Psoas muscle (tissue), 8 donors: ENCODE data around the gene C1orf21. TPM values are rescaled to one million over a fixed set of nuclear protein-coding genes. Genes with fewer than 3 reads are reported as not detected.

Experiments used
- ATAC-seq, 4 donors: fragments of 200-7000 bp; cut with Tn5 transposase; one replicate each; pipeline ENCODE4 v1.9.1; 2020; ENCODE audit warnings: moderate library complexity in 3 of 4, mild to moderate bottlenecking in 2 of 4
- DNase-seq, 2 donors: peaks; one replicate each; pipeline ENCODE4 v3.0.0-alpha.2; 2020
- H3K27ac ChIP-seq: fragments of 200-600 bp; one replicate; pipeline ENCODE4 v1.8.0; 2022
- H3K27me3 ChIP-seq, 3 donors: fragments of 200-600 bp in 1 of 3; one replicate each; pipeline versions ENCODE4 v1.6.1 to v1.8.0; 2013 to 2022; ENCODE audit warnings: low read length in 2 of 3, mild to moderate bottlenecking in 2 of 3, moderate library complexity in 1 of 3; ENCODE audit not compliant: insufficient read depth in 3 of 3
- H3K36me3 ChIP-seq, 2 donors: fragments of 200-600 bp in 1 of 2; one replicate each; pipeline versions ENCODE4 v1.6.1 to v1.8.0; 2013 to 2022; ENCODE audit warnings: low read depth in 1 of 2, mild to moderate bottlenecking in 1 of 2, moderate library complexity in 1 of 2; ENCODE audit not compliant: insufficient read depth in 1 of 2
- H3K4me1 ChIP-seq: fragments of 200-600 bp; one replicate; pipeline ENCODE4 v1.8.0; 2022
- H3K4me3 ChIP-seq: fragments of 200-600 bp; one replicate; pipeline ENCODE4 v1.8.0; 2022; ENCODE audit warnings: mild to moderate bottlenecking
- H3K9me3 ChIP-seq: fragments of 200-600 bp; one replicate; pipeline ENCODE4 v1.8.0; 2022
- WGBS, 3 donors: extraction: QIAGEN DNeasy Blood & Tissue Kit; methylation state at CpG; one replicate each; pipeline versions ENCODE4 v1.1.6 to v1.1.7; 2013; 5-methylcytosine and 5-hydroxymethylcytosine counted together
- intact Hi-C, 2 donors: fragments of 100-400 bp; cut with DNase I; formaldehyde crosslinking; loops; one replicate each; pipeline versions ENCODE4 v1.11.0 to v1.14.2; 2022
- polyA plus RNA-seq, 3 donors: library from polyadenylated mRNA; stranded (reverse); fragments of 200-250 nt; gene quantifications; one replicate each; pipeline ENCODE4 v1.2.3, GENCODE V29; 2013
- total RNA-seq, 4 donors: library from RNA; stranded (reverse); fragmentation: NEBNext Ultra II Directional in 2 of 4; extraction: Animal tissue kit (Norgen Biotek cat#: 25700) in 2 of 4; gene quantifications; one replicate each; pipeline versions ENCODE4 v1.2.1 to v1.2.4, GENCODE V29; 2021 to 2023
- TF ChIP-seq, protein P1 (sequence below): fragments of 200-600 bp; IDR thresholded peaks from one replicate; pipeline ENCODE4 v1.8.0; 2022; ENCODE audit warnings: antibody characterized with exemption
- donor health status: healthy with polysubstance abuse.
- donor health status: DM: no; HTN: no; CAD: no; lungs with moderate emphysema.
- donor health status: Bipolar disorder and iron deficiency.
- donor health status: healthy.
- donor health status: DM: yes; HTN: yes; CAD: no.
- donor health status: DM: no; HTN: no; CAD: no.
- donor health status: DM: no; HTN: no; CAD: no.
- donor health status: DM: yes; HTN: yes; CAD: no.

C1orf21 gene
- total and polyA plus RNA-seq, 7 donors, result 55.5 to 216 (median 171) TPM

DNA sequence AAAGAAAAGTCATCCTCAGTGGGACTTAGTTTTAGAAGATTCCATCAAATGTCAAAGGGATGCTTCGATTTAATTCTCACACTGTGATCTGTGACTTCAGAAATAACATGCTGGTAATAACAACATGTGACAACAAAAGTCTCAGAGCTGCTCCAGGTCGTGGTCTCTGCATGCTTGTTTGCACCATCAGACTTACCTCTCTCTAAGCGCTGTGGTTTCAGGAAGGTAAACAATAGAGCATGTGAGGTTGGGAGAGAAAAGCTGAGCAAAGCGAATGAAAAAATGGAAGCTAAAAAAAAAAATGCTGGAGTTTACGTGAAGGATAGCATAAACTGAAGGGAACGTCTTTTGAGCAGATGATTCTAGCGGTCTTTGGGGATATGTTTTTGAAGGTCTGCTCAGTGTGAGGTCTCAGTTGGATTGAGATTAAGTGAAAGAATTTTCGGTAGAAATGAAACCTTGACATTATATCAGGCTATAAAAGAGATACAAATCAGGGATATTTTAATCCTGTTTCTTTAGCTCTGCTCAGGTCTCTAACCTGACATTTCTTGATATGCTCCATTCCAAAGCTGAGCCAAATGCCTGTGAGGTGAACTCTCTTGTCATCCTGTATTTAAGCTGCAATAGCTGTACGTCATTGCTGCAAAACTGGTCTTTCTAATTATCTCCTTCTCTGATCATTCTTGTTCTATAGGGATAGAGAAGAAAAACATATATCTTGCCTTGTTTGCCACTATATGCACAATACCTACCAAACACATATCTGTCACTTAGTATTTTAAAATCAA, 86.5 kb downstream of the C1orf21 start:
- no peak for DNase-seq
- no peak for ATAC-seq
- Histone ChIP-seq H3K9me3 (peaks cover 30% of the 10 kb centered on the region), H3K4me1 (peaks cover 13% of the 10 kb centered on the region), H3K27ac (peak overlapping the region; percentile 63), H3K27me3 (no peaks in the 10 kb centered on the region), H3K4me3 (no peak overlapping the region), H3K36me3 (peaks cover 0 to 19% of the 10 kb centered on the region in 2 donors)
- TF ChIP-seq, protein P1, sequence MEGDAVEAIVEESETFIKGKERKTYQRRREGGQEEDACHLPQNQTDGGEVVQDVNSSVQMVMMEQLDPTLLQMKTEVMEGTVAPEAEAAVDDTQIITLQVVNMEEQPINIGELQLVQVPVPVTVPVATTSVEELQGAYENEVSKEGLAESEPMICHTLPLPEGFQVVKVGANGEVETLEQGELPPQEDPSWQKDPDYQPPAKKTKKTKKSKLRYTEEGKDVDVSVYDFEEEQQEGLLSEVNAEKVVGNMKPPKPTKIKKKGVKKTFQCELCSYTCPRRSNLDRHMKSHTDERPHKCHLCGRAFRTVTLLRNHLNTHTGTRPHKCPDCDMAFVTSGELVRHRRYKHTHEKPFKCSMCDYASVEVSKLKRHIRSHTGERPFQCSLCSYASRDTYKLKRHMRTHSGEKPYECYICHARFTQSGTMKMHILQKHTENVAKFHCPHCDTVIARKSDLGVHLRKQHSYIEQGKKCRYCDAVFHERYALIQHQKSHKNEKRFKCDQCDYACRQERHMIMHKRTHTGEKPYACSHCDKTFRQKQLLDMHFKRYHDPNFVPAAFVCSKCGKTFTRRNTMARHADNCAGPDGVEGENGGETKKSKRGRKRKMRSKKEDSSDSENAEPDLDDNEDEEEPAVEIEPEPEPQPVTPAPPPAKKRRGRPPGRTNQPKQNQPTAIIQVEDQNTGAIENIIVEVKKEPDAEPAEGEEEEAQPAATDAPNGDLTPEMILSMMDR, result no peak
- 83 to 89% (median 83%) methylated on average over 9 of the region's 9 CpGs for WGBS, 3 donors
- intact Hi-C loops, result no loop called here

DNA sequence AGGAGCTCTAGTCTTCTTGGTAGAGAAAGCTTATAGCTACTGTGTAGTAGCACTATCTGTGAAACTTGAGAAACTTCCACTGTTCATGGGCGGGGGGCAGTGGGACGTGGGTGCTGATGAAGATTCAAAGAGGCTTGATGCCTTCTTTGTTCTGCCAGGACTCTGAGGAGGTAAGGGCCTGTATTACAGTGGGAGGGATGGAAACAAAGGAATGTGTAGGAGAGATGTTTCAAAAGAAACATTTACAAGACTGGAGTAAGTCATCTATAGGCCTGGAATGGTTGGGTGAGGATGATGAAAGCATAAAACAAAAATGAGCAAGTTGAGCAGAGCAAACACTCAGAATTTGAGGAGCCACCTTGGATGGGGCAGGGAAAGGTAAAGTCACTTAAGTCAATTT, 89.4 kb downstream of the C1orf21 start:
- Histone ChIP-seq H3K4me3 (no peak overlapping the region), H3K27me3 (no peaks in the 10 kb centered on the region), H3K4me1 (peaks cover 27% of the 10 kb centered on the region), H3K27ac (peak overlapping the region; percentile 0), H3K9me3 (peaks cover 25% of the 10 kb centered on the region), H3K36me3 (peaks cover 0 to 33% of the 10 kb centered on the region in 2 donors)
- WGBS, 3 donors, result 82 to 98% (median 92%) methylated on average over 2 of the region's 2 CpGs
- ATAC-seq (no peak), DNase-seq (no peak)
- intact Hi-C loops, result no loop called here
- TF ChIP-seq, protein P1, result no peak

DNA sequence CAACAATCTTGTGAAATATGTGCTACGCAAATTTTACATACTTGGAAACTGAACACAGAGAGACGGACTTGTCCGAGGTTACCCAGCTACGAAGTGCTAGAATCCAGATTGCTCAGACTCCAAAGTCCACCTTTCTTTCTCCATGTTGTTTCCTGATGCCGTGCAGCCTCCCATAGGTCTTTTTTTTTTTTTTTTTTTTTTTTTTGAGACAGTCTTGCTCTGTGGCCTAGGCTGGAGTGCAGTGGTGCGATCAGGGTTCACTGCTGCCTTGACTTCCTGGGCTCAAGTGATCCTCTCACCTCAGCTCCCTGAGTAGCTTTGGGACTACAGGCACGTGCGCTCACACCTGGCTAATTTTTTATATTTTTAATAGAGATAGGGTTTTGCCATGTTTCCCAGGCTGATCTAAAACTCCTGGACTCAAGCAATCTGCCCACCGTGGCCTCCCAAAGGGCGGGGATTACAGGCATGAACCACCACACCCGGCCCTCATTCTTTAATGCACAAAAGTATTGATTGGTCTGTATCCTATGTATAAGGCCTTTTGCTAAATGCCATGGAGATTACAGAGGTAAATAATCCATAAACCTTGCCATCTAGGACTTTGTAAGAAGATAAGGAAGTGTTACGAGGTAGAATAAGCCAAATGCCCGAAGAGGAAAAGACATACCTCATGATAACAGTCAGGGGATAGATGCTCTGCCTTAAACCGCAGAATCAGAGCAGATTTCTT, 92.8 kb downstream of the C1orf21 start:
- Histone ChIP-seq H3K27ac (peak overlapping the region; percentile 87), H3K9me3 (peaks cover 2% of the 10 kb centered on the region), H3K36me3 (peaks cover 0 to 33% of the 10 kb centered on the region in 2 donors), H3K4me1 (peaks cover 47% of the 10 kb centered on the region), H3K4me3 (no peak overlapping the region), H3K27me3 (no peaks in the 10 kb centered on the region)
- DNase-seq (no peak), ATAC-seq (no peak)
- TF ChIP-seq, protein P1, result no peak
- intact Hi-C loops, result loop anchor here (5.0 to 10.0 kb wide), 2 partner anchors 87 to 185 kb away; no protein-coding TSS in a partner anchor
- WGBS, 3 donors, result 90 to 95% (median 93%) methylated on average over 14 of the region's 14 CpGs

DNA sequence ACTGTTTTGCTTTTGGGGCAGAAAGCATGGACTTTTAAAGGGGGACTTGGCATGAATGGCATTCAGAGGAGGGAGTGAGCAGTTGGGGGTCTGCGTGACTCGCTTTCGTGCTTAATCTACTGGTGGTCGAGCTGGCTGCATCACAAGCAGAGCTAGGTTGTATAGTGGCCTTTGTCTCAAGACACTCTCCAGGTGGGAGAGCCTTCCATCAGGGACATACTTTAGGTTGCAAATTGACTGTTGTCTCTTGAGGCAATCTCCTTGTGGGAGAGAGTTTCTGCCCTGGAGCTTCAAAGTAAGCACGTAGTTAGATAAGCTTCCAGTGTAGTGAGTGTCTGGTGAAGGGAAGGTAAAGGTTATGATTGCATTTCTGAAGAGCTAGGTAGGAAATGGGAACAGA, 93.9 kb downstream of the C1orf21 start:
- no peaks in the 10 kb centered on the region for H3K27me3 ChIP-seq
- DNase-seq (no peak), ATAC-seq (no peak)
- peak overlapping the region; percentile 87 for H3K27ac ChIP-seq
- WGBS, 3 donors, result 84 to 92% (median 91%) methylated on average over 5 of the region's 5 CpGs
- intact Hi-C loops, result loop anchor here (5.0 to 10.0 kb wide), 2 partner anchors 88 to 184 kb away; no protein-coding TSS in a partner anchor
- H3K4me1 ChIP-seq, result peaks cover 56% of the 10 kb centered on the region
- TF ChIP-seq, protein P1, result no peak
- H3K4me3 ChIP-seq, result no peak overlapping the region
- peaks cover 0 to 33% of the 10 kb centered on the region in 2 donors for H3K36me3 ChIP-seq
- no peaks in the 10 kb centered on the region for H3K9me3 ChIP-seq
